HUES6 (cell line): Measurements from ENCODE around the gene RSRC1.

Experiments used
- H3K27ac ChIP-seq: 2 replicates; pipeline ENCODE4 v1.7.0; 2013; ENCODE audit warnings: low read depth, mild to moderate bottlenecking, low read length, inconsistent platforms
- H3K27me3 ChIP-seq: 2 replicates; pipeline ENCODE4 v1.6.1; 2013; ENCODE audit warnings: low read length; ENCODE audit not compliant: control insufficient read depth, insufficient read depth
- H3K36me3 ChIP-seq: 2 replicates; pipeline ENCODE4 v1.6.1; 2013; ENCODE audit warnings: low read length; ENCODE audit not compliant: control insufficient read depth, insufficient read depth
- H3K4me1 ChIP-seq: 2 replicates; pipeline ENCODE4 v1.6.1; 2013; ENCODE audit warnings: low read length; ENCODE audit not compliant: control insufficient read depth, insufficient read depth
- H3K4me3 ChIP-seq: 2 replicates; pipeline ENCODE4 v1.5.1; 2013; ENCODE audit warnings: low read depth, low read length
- H3K9ac ChIP-seq: one replicate; pipeline ENCODE4 v1.6.1; 2013; ENCODE audit warnings: mild to moderate bottlenecking, low read length
- H3K9me3 ChIP-seq: 2 replicates; pipeline ENCODE4 v1.6.1; 2013; ENCODE audit warnings: low read depth, low read length; ENCODE audit not compliant: control insufficient read depth, insufficient read depth

RSRC1 gene

DNA sequence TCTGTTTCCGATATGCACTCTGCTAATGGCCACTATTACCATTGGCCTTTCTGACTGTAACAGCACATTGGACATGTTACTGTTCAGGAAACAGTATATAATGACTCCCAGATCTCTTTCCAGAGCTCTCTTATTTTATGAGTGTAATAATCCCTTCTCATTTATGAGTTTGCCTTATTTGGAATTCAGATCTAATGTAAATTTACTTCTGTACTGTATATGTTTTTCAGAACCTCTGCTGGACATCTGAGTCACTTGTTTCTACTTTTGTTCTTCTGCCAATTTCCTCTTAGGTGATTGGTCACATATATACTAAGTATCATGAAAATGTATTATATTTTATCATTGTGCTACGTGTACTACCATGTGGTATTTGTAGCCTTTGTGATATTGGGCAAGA lies 30.5 kb downstream of the RSRC1 start:
- Histone ChIP-seq H3K9me3 (no peaks in the 10 kb centered on the region), H3K27ac (no peak overlapping the region), H3K4me1 (no peaks in the 10 kb centered on the region), H3K36me3 (peaks cover 3% of the 10 kb centered on the region; the same call in 1 of the 2 replicates), H3K9ac (no peak overlapping the region), H3K4me3 (no peak overlapping the region), H3K27me3 (no peaks in the 10 kb centered on the region)

DNA sequence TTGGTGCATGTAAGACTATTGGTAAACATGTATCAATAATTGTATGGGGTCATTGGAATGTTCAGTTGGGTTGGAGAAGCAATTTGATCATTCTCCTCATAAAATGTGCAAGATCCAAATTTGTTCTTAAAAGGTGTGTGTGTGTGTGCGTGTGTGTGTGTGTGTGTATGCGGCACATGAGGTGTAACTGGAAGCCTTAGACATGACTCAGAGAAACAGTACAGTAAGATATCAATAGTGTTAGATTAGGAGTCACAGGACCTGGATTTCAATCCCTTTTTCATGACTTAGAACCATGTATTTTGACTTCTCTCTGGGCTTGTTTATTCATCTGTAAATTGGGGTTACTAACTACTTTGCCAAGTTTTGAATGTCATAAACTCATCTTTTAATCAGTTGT lies 38.3 kb downstream of the RSRC1 start:
- no peaks in the 10 kb centered on the region for H3K9me3 ChIP-seq
- no peaks in the 10 kb centered on the region for H3K27me3 ChIP-seq
- no peaks in the 10 kb centered on the region for H3K36me3 ChIP-seq
- H3K27ac ChIP-seq: no peak overlapping the region
- H3K9ac ChIP-seq: no peak overlapping the region
- no peaks in the 10 kb centered on the region for H3K4me1 ChIP-seq
- H3K4me3 ChIP-seq: no peak overlapping the region

DNA sequence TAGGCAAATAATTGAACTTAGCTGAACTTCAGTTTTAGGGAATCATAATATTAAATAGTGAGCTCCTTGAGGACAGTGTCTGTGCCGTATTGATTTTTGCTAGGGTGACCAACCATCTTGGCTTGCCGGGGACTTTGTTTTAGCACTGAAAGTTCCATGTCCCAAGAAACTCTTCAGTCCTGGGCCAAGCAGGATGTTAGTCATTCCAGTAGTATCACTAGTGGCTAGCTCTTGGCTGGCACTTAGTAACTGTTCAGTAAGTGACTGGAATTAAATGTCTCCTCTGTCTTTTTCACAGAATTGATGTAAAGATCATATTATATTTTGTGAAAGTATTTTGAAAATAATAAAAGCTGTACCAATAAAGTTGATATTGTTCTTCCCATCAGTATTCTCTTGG lies 42.3 kb downstream of the RSRC1 start:
- H3K9me3 ChIP-seq: no peaks in the 10 kb centered on the region
- no peak overlapping the region for H3K4me3 ChIP-seq
- H3K27me3 ChIP-seq: no peaks in the 10 kb centered on the region
- H3K4me1 ChIP-seq: no peaks in the 10 kb centered on the region
- no peak overlapping the region for H3K27ac ChIP-seq
- H3K9ac ChIP-seq: no peak overlapping the region
- H3K36me3 ChIP-seq: no peaks in the 10 kb centered on the region

DNA sequence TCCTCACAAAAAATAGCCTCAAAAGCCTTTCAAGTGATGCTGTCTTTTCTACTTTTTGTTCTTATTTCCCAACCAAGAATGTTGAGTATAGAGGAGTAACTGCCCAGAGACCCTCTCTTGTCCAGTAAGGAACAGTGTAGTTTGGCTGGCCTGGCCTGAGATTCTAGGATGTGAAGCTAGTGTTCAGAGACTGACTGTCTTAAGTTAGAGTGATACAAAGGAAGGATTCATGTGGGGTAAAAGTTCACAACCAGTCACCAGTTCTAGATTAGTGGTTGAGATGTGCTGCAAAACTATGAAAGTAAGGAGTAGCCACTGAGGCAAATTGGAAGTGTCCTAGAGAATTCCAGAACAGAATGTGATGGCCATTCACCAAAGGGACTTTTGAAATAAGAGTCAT lies 49.1 kb downstream of the RSRC1 start:
- Histone ChIP-seq H3K36me3 (no peaks in the 10 kb centered on the region), H3K27ac (no peak overlapping the region), H3K9ac (no peak overlapping the region), H3K27me3 (no peaks in the 10 kb centered on the region), H3K4me1 (no peaks in the 10 kb centered on the region), H3K9me3 (no peaks in the 10 kb centered on the region), H3K4me3 (no peak overlapping the region)

DNA sequence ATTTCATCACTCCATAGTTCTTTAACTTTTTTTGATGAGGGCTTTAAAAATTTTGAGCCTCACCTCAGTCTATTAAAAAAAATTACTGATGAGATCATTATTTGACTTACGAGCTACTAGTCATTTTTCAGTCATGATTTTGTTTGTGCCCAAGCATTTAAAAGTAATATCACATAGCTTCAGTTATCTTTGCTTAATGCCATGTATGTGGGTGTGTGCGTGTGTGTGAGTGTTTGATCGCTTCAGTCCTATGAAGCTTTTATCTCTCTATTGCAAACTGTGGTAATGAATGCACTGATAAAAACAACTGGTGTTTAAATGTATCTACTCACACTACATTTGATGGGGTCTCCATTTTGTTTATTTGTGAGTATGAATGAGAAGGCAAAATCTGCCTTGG lies 49.8 kb downstream of the RSRC1 start:
- H3K9me3 ChIP-seq: no peaks in the 10 kb centered on the region
- no peaks in the 10 kb centered on the region for H3K4me1 ChIP-seq
- no peak overlapping the region for H3K9ac ChIP-seq
- H3K27ac ChIP-seq: no peak overlapping the region
- H3K36me3 ChIP-seq: no peaks in the 10 kb centered on the region
- H3K27me3 ChIP-seq: no peaks in the 10 kb centered on the region
- no peak overlapping the region for H3K4me3 ChIP-seq

DNA sequence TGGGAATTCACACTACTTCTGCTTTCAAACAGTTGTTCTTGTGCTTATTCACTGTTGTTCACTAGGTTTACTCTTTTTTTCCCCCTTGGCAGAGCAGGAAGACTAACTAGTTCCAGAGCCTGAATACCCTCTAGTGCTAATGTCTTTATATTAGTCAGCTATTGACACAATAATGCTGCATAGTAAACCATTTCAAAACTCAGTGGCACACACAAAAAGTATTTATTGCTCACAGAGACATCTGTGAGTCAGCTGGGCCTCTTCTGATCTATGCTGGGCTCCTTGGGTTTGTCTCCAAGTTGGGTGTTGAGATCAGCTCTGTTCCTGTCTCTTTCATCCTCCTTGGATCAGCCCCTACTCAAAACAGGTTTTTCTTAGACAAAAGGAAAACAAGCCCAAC lies 51.1 kb downstream of the RSRC1 start:
- Histone ChIP-seq H3K9ac (no peak overlapping the region), H3K9me3 (no peaks in the 10 kb centered on the region), H3K36me3 (no peaks in the 10 kb centered on the region), H3K27me3 (no peaks in the 10 kb centered on the region), H3K4me3 (no peak overlapping the region), H3K4me1 (no peaks in the 10 kb centered on the region), H3K27ac (no peak overlapping the region)

DNA sequence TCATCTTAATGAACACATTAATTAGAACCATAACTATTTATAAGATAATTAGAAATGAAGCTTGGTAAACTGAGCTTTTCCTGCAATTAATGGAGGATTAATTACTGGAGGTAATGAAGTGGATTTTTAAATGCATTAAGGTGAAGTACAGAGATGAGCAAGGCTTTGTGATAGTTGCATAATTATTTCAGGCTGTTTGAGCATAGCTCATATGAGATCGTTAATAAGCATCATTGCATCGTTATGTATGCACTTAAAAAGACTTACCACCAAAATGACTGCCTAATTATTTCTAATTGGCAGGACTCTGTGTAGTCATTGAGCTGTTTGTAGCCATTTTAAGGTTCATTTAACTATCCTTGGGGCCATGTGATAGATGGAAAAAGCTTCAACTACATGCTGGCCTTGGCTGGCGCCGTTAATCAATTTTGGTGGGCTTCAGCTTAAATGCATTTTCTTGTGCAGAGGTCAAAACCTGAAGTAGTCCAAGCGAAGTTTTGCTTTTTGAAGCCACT lies 55.3 kb downstream of the RSRC1 start:
- Histone ChIP-seq H3K4me1 (no peaks in the 10 kb centered on the region), H3K27ac (no peak overlapping the region), H3K9me3 (no peaks in the 10 kb centered on the region), H3K27me3 (no peaks in the 10 kb centered on the region), H3K9ac (no peak overlapping the region), H3K36me3 (no peaks in the 10 kb centered on the region), H3K4me3 (no peak overlapping the region)

DNA sequence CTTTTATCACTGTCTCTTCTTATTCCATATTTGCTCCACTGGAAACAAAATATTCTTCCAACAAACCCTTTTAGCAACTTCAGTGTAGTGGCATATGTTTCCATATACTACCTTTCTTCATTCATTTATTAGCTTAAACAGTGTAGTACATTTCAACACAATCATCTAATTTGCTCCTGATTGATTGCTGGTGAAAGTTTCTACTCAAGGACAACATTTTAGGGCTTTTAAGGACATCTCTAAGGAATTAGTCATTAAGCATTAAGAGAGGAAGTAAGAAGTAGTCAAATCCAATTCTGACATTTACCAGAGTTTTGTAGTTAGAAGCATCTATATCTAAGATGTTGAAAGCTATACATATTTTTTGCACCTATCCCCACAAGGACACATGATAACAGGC lies 55.8 kb downstream of the RSRC1 start:
- Histone ChIP-seq H3K4me3 (no peak overlapping the region), H3K4me1 (no peaks in the 10 kb centered on the region), H3K27me3 (no peaks in the 10 kb centered on the region), H3K27ac (no peak overlapping the region), H3K9ac (no peak overlapping the region), H3K9me3 (no peaks in the 10 kb centered on the region), H3K36me3 (no peaks in the 10 kb centered on the region)

DNA sequence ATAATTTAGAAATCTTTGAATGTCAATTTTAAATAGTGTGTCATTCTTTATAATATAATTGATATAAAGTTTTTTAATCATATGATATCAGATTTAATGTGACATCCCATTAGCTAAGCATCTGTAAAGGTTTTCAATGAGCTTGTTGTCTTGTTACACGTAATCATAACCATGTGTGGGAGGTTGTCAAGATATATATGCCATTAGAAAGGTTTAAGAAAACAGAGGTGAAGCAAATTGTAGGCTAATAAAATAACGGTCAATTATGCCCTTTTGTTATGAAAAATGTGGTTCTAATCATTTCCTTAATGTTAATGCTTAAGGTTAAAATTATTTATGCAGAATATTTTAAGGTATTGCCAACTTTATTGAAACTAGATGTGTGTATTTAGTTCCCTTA lies 56.3 kb downstream of the RSRC1 start:
- Histone ChIP-seq H3K4me1 (no peaks in the 10 kb centered on the region), H3K36me3 (no peaks in the 10 kb centered on the region), H3K9ac (no peak overlapping the region), H3K4me3 (no peak overlapping the region), H3K9me3 (no peaks in the 10 kb centered on the region), H3K27me3 (no peaks in the 10 kb centered on the region), H3K27ac (no peak overlapping the region)

DNA sequence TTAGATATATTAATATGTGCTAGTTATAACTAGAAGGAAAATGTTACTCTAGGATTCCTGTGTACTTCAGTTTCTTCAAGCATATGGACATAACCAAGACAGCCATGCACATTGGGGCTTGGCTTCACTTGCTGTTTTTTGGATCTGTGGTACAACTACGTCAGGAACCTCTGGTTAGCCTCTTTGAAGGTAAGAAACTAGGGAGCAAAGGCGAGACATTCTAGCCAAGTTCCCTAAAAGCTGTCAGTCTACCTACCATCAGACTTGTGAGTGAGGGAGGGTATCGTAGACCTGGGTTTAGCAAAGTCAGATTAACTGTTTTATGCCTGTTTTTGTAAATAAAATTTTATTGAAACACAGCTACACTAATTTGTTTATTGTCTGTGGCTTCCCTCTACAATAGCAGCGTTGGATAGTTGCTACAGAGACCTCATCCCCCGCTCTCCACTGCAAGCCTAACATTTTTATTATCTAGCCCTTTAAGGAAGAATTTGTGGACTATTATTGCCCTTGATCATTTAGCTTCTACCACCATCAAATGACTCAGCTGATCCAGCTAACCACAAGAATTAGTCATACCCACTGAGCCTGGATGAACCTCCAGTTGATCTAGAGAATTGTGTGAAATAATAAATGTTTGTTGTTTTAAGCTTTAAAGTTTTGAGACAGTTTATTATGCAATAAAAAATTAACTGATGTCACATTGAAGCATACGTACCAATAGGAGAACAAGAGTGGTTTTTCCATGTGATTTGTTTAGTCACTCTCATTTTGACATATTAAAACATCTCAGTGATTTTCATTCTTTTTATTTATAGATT lies 58.1 kb downstream of the RSRC1 start:
- Histone ChIP-seq H3K36me3 (no peaks in the 10 kb centered on the region), H3K9ac (no peak overlapping the region), H3K27ac (no peak overlapping the region), H3K4me1 (no peaks in the 10 kb centered on the region), H3K4me3 (no peak overlapping the region), H3K9me3 (no peaks in the 10 kb centered on the region), H3K27me3 (no peaks in the 10 kb centered on the region)

DNA sequence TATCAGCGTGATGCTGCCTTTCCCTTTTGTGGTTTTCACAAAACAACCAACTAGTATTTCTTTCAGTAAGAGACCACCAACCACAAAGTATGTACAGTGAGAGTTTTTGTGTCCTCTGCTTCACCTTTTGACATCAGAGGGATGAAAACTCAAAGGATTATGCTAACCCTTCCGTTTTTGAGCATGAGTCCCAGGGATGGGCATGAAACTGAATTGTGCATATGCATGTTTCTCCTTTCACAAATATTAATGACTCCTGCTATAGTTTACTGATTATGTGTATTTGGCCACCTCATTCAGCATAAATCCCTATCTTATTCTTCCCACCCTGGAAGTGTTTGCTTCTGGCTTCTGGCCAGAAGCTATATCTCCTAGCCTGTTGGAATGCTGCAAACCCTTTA lies 59.2 kb downstream of the RSRC1 start:
- H3K4me1 ChIP-seq: no peaks in the 10 kb centered on the region
- no peak overlapping the region for H3K4me3 ChIP-seq
- no peaks in the 10 kb centered on the region for H3K9me3 ChIP-seq
- no peak overlapping the region for H3K27ac ChIP-seq
- H3K36me3 ChIP-seq: no peaks in the 10 kb centered on the region
- no peak overlapping the region for H3K9ac ChIP-seq
- no peaks in the 10 kb centered on the region for H3K27me3 ChIP-seq
